ENCODE data around the gene GNAQ.
"Not testable (repeated sequence)": the region's sequence is repeated elsewhere in the genome, so short reads cannot be mapped to it uniquely, and the experiment has no call there.

Gene GNAQ

GRCh38 chr9:77712533-77713130 is 319.0 kb downstream of the GNAQ start:
- DNase-seq (ENCODE audit: low read depth in 2 of 2): peak; percentile 72 to 94
- no peak for TF ChIP-seq CTCF (IDR thresholded peaks at IDR 0.05; ENCODE audit: low read depth, low read length)

DNA sequence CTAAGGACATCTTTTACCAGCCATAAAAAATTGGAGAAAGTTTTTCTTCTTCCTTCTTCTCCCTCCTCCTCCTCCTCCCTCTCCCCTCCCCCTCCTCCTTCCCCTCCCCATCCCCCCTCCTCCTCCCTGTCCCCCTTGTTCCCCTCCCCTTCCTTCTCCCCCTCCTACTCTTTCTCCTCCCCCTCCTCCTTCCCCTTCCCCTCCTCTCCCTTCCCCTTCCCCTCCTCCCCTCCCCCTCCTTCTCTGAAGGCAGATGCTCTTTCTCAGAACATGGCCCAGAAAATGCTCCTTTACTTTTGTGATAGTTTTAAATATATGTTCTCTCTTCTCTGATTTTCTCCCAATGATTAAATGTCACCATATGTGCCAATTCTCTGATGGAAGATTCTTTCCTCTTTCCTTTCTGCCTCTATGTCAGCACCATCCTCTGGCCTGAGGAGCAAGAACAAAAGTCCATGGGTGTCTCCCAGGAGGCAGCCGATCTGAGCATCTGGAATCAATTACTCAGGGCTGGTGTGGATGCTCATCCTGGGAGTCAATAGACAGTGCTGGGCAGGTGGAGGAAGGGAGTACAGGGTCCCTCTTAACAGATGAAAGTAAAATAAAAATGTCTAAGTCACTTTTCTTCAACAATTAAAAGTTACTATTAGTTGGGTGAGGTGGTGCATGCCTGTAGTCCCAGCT is 320.5 kb downstream of the GNAQ start:
- TF ChIP-seq CTCF (IDR thresholded peaks at IDR 0.05; ENCODE audit: low read depth, low read length): no peak
- H3K4me3 ChIP-seq (replicated peaks in 1 of 2; ENCODE audit: low read depth in 2 of 2, low read length in 2 of 2): no peak overlapping the region
- DNase-seq (ENCODE audit: low read depth in 2 of 2): peak in 1 of 2 donors; percentile 31

More at GRCh38 chr9:77712533-77713130, 319.0 kb downstream of the GNAQ start:
- H3K4me3 ChIP-seq (replicated peaks in 1 of 2; ENCODE audit: low read depth in 2 of 2, low read length in 2 of 2): no peak overlapping the region

GRCh38 chr9:77710316-77710715 is 321.3 kb downstream of the GNAQ start:
- H3K4me3 ChIP-seq (replicated peaks in 1 of 2; ENCODE audit: low read depth in 2 of 2, low read length in 2 of 2): no peak overlapping the region
- TF ChIP-seq CTCF (IDR thresholded peaks at IDR 0.05; ENCODE audit: low read depth, low read length): no peak
- peak in 1 of 2 donors; percentile 57 for DNase-seq (ENCODE audit: low read depth in 2 of 2)

GRCh38 chr9:77708064-77708815 is 323.4 kb downstream of the GNAQ start:
- no peak overlapping the region for H3K4me3 ChIP-seq (replicated peaks in 1 of 2; ENCODE audit: low read depth in 2 of 2, low read length in 2 of 2)
- peak; percentile 37 to 85 for DNase-seq (ENCODE audit: low read depth in 2 of 2)
- TF ChIP-seq CTCF (IDR thresholded peaks at IDR 0.05; ENCODE audit: low read depth, low read length): no peak

DNA sequence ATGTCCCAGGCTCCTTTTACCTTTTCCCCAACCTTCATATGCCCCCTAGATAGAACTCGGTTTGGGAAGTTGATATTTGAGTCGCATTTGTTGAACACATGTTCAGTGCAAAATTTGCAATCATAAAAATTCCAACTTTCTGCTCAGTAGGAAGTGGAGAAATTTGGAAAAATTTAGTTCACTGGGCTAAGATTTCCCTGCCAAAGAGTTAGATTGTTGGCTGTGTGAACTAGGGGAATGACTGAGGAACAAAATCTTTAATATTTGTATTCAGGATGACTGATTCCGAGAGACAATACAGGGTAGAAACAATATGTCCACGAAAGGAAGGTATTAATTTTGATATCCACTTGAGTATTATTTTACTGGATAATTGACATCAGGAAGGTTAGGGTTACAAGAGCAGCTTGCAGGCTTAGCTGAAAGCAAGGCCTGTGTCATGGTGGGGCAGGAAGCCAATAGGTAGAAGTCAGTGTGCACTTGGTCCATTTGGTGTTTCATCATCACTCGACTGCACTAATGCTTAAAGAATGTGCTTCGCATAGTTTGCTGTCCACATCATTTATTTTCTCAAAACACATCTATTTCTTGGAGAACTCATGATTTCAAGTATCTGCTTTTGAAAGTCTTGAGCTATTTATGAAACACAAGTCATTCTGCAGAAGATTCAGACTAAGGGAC is 324.1 kb downstream of the GNAQ start:
- TF ChIP-seq CTCF (IDR thresholded peaks at IDR 0.05; ENCODE audit: low read depth, low read length): no peak

GRCh38 chr9:77705636-77706035 is 326.0 kb downstream of the GNAQ start:
- H3K4me3 ChIP-seq (replicated peaks in 1 of 2; ENCODE audit: low read depth in 2 of 2, low read length in 2 of 2): no peak overlapping the region
- no peak for TF ChIP-seq CTCF (IDR thresholded peaks at IDR 0.05; ENCODE audit: low read depth, low read length)
- DNase-seq (ENCODE audit: low read depth in 2 of 2): no peak

More for the DNA sequence above, 324.1 kb downstream of the GNAQ start:
- H3K4me3 ChIP-seq (replicated peaks in 1 of 2; ENCODE audit: low read depth in 2 of 2, low read length in 2 of 2): no peak overlapping the region
- DNase-seq (ENCODE audit: low read depth in 2 of 2): peak; percentile 98 to 100

- not testable (repeated sequence) for DNase-seq (ENCODE audit: low read depth in 2 of 2); H3K4me3 ChIP-seq (replicated peaks in 1 of 2; ENCODE audit: low read depth in 2 of 2, low read length in 2 of 2)
Observed at GRCh38 chr9:77702521-77703390, 328.9 kb downstream of the GNAQ start.
